Right cardiac atrium (tissue), 5 donors: ENCODE data around the gene BIN1. TPM values are rescaled to one million over a fixed set of nuclear protein-coding genes. Genes with fewer than 3 reads are reported as not detected.

Experiments
- ATAC-seq, 2 donors: fragments of 200-7000 bp; cut with Tn5 transposase; one replicate each; pipeline versions ENCODE4 v1.8.0 to v1.9.1; 2020; ENCODE audit warnings: moderate library complexity in 2 of 2, mild to moderate bottlenecking in 1 of 2
- DNase-seq, 3 donors: peaks; one replicate each; pipeline ENCODE4 v3.0.0-alpha.2; 2020
- H3K27ac ChIP-seq: one replicate; pipeline ENCODE4 v1.5.1; 2013; ENCODE audit warnings: mild to moderate bottlenecking, low read length, control low read depth, moderate library complexity
- H3K27me3 ChIP-seq: one replicate; pipeline ENCODE4 v1.6.1; 2013; ENCODE audit not compliant: control insufficient read depth, insufficient read depth
- H3K4me1 ChIP-seq: one replicate; pipeline ENCODE4 v1.6.1; 2013; ENCODE audit warnings: low read length; ENCODE audit not compliant: control insufficient read depth, insufficient read depth
- H3K4me3 ChIP-seq: one replicate; pipeline ENCODE4 v1.5.1; 2013; ENCODE audit warnings: low read length, control low read depth
- H3K9me3 ChIP-seq: one replicate; pipeline ENCODE4 v1.6.1; 2013; ENCODE audit warnings: low read length; ENCODE audit not compliant: control insufficient read depth
- WGBS: extraction: QIAGEN DNeasy Blood & Tissue Kit; methylation state at CpG from one replicate; pipeline ENCODE4 v1.1.7; 2013; 5-methylcytosine and 5-hydroxymethylcytosine counted together
- intact Hi-C, 4 donors: fragments of 100-400 bp; cut with DNase I; formaldehyde crosslinking; loops; one replicate each; pipeline versions ENCODE4 v1.11.0 to v1.14.0; 2022 to 2023
- polyA plus RNA-seq: library from polyadenylated mRNA; stranded (reverse); fragments of 200-250 nt; gene quantifications from one replicate; pipeline ENCODE4 v1.2.3, GENCODE V29; 2013
- total RNA-seq, 4 donors: library from RNA; stranded (reverse); fragmentation: NEBNext Ultra II Directional; extraction: Animal tissue kit (Norgen Biotek cat#: 25700); gene quantifications; one replicate each; pipeline ENCODE4 v1.2.1, GENCODE V29; 2021
- donor health status: healthy with polysubstance abuse.
- donor health status: DM: no; HTN: yes; CAD: no.
- donor health status: DM: no; HTN: no; CAD: no.
- donor health status: DM: no; HTN: yes; CAD: no; lungs with severe emphysema.
- donor health status: DM: yes; HTN: yes; CAD: no.

The BIN1 gene
- total and polyA plus RNA-seq, 5 donors: 5.9 to 12.0 (median 10.0) TPM

GRCh38 chr2:127061375-127062273 is 45.3 kb downstream of the BIN1 start:
- Histone ChIP-seq H3K4me1 (peaks cover 3% of the 10 kb centered on the region), H3K9me3 (no peaks in the 10 kb centered on the region), H3K4me3 (no peak overlapping the region), H3K27ac (no peak overlapping the region), H3K27me3 (no peaks in the 10 kb centered on the region)
- WGBS: 69% methylated on average over 23 of the region's 23 CpGs
- ATAC-seq: peak in 1 of 2 donors; percentile 4
- peak in 2 of 3 donors; percentile 52 to 65 for DNase-seq
- intact Hi-C loops: loop anchor here in 1 of 4 donors (10.0 kb wide), 1 partner anchor 113 kb away; no protein-coding TSS in a partner anchor

- WGBS: 96% methylated on average over 30 of the region's 30 CpGs
- intact Hi-C loops: loop anchor here in 1 of 4 donors (10.0 kb wide), 1 partner anchor 114 kb away; no protein-coding TSS in a partner anchor
- DNase-seq: peak in 2 of 3 donors; percentile 39 to 52
Observed at GRCh38 chr2:127060264-127060945, 46.5 kb downstream of the BIN1 start.

GRCh38 chr2:127059559-127059958 is 47.4 kb downstream of the BIN1 start:
- Histone ChIP-seq H3K4me1 (peaks cover 2% of the 10 kb centered on the region), H3K27ac (no peak overlapping the region), H3K4me3 (no peak overlapping the region), H3K9me3 (no peaks in the 10 kb centered on the region), H3K27me3 (no peaks in the 10 kb centered on the region)
- WGBS: 96% methylated on average over 10 of the region's 10 CpGs
- intact Hi-C loops: no loop called here
- DNase-seq (peak in 2 of 3 donors; percentile 36 to 44), ATAC-seq (no peak)

More at GRCh38 chr2:127060264-127060945, 46.5 kb downstream of the BIN1 start:
- H3K4me1 ChIP-seq: peaks cover 3% of the 10 kb centered on the region
- H3K4me3 ChIP-seq: no peak overlapping the region
- H3K27ac ChIP-seq: no peak overlapping the region
- ATAC-seq: no peak
- H3K27me3 ChIP-seq: no peaks in the 10 kb centered on the region
- no peaks in the 10 kb centered on the region for H3K9me3 ChIP-seq

- Histone ChIP-seq H3K4me3 (no peak overlapping the region), H3K27ac (no peak overlapping the region), H3K4me1 (no peaks in the 10 kb centered on the region), H3K9me3 (no peaks in the 10 kb centered on the region), H3K27me3 (no peaks in the 10 kb centered on the region)
- intact Hi-C loops: no loop called here
- ATAC-seq: no peak
- DNase-seq: peak in 2 of 3 donors; percentile 43 to 51
- WGBS: 85% methylated on average over 14 of the region's 14 CpGs
Observed at GRCh38 chr2:127058954-127059252, 48.1 kb downstream of the BIN1 start.

GRCh38 chr2:127058246-127058953 is 48.6 kb downstream of the BIN1 start:
- 85% methylated on average over 11 of the region's 11 CpGs for WGBS
- intact Hi-C loops: no loop called here
- Histone ChIP-seq H3K9me3 (no peaks in the 10 kb centered on the region), H3K27me3 (no peaks in the 10 kb centered on the region), H3K4me1 (no peaks in the 10 kb centered on the region), H3K4me3 (no peak overlapping the region), H3K27ac (no peak overlapping the region)
- no peak for ATAC-seq
- DNase-seq: peak in 2 of 3 donors; percentile 9 to 51

- intact Hi-C loops: no loop called here
- 92% methylated on average over 31 of the region's 31 CpGs for WGBS
- no peaks in the 10 kb centered on the region for H3K4me1 ChIP-seq
- no peak overlapping the region for H3K27ac ChIP-seq
- H3K4me3 ChIP-seq: no peak overlapping the region
- no peaks in the 10 kb centered on the region for H3K9me3 ChIP-seq
- DNase-seq: peak in 1 of 3 donors; percentile 51
- H3K27me3 ChIP-seq: no peaks in the 10 kb centered on the region
- no peak for ATAC-seq
Observed at GRCh38 chr2:127057371-127058245, 49.3 kb downstream of the BIN1 start.

GRCh38 chr2:127056631-127057370 is 50.2 kb downstream of the BIN1 start:
- peak in 2 of 3 donors; percentile 41 to 47 for DNase-seq
- intact Hi-C loops: no loop called here
- Histone ChIP-seq H3K4me1 (no peaks in the 10 kb centered on the region), H3K27ac (no peak overlapping the region), H3K4me3 (no peak overlapping the region), H3K27me3 (no peaks in the 10 kb centered on the region), H3K9me3 (no peaks in the 10 kb centered on the region)
- WGBS: 91% methylated on average over 25 of the region's 25 CpGs
- ATAC-seq: no peak

GRCh38 chr2:127056086-127056485 is 50.9 kb downstream of the BIN1 start:
- intact Hi-C loops: no loop called here
- DNase-seq: peak in 2 of 3 donors; percentile 35 to 46
- H3K4me3 ChIP-seq: no peak overlapping the region
- WGBS: 96% methylated on average over 11 of the region's 11 CpGs
- ATAC-seq: no peak
- H3K9me3 ChIP-seq: no peaks in the 10 kb centered on the region
- no peaks in the 10 kb centered on the region for H3K4me1 ChIP-seq
- H3K27me3 ChIP-seq: no peaks in the 10 kb centered on the region
- no peak overlapping the region for H3K27ac ChIP-seq

GRCh38 chr2:127055786-127056076 is 51.2 kb downstream of the BIN1 start:
- Histone ChIP-seq H3K27ac (no peak overlapping the region), H3K27me3 (no peaks in the 10 kb centered on the region), H3K4me3 (no peak overlapping the region), H3K4me1 (no peaks in the 10 kb centered on the region), H3K9me3 (no peaks in the 10 kb centered on the region)
- intact Hi-C loops: no loop called here
- 95% methylated on average over 13 of the region's 13 CpGs for WGBS
- DNase-seq (peak in 1 of 3 donors; percentile 60), ATAC-seq (no peak)
